IMR-90 (cell line): Measurements from ENCODE around the gene ABHD17C. TPM values are rescaled to one million over a fixed set of nuclear protein-coding genes. Genes with fewer than 3 reads are reported as not detected.

ENCODE experiments used
- ATAC-seq: fragments of 200-7000 bp; cut with Tn5 transposase; 2 replicates; pipeline ENCODE4 v1.9.1; 2020; ENCODE audit warnings: low read depth, mild to moderate bottlenecking, moderate library complexity
- BruUV-seq: library from RNA; stranded (reverse); fragments of 400-500 nt; replicated peaks from 2 replicates; lab custom pipeline; 2021; lab: Mats Ljungman, UMichigan
- CTCF ChIA-PET: fragments of 300-600 bp; formaldehyde crosslinking; extraction: SDS; loops from one replicate; lab custom pipeline; 2021; ENCODE audit warnings: antibody characterized with exemption; lab: Yijun Ruan, JAX
- POLR2A ChIA-PET: fragments of 300-600 bp; sonication (Branson Sonifier 250); formaldehyde crosslinking; loops from one replicate; lab custom pipeline; 2022; ENCODE audit warnings: antibody characterized with exemption; ENCODE audit not compliant: unreplicated experiment; lab: Charles Lee
- DNase-seq: peaks from one replicate; pipeline ENCODE4 v3.0.0; 2013
- H2AFZ ChIP-seq: replicated peaks from 2 replicates; pipeline ENCODE3; 2013; ENCODE audit warnings: low read length, mild to moderate bottlenecking; ENCODE audit not compliant: poor library complexity
- H2AK5ac ChIP-seq: 2 replicates; pipeline ENCODE4 v1.6.1; 2013; ENCODE audit warnings: low read depth, low read length, inconsistent platforms
- H2AK9ac ChIP-seq: replicated peaks from 2 replicates; pipeline ENCODE3; 2013; ENCODE audit warnings: mild to moderate bottlenecking, low read depth, low read length, moderate library complexity; ENCODE audit not compliant: poor library complexity
- H2BK120ac ChIP-seq: 2 replicates; pipeline ENCODE4 v1.6.1; 2013; ENCODE audit warnings: low read depth, low read length, inconsistent platforms
- H2BK15ac ChIP-seq: 3 replicates; pipeline ENCODE4 v1.6.1; 2013; ENCODE audit warnings: low read depth, low read length, inconsistent platforms
- H2BK20ac ChIP-seq: 2 replicates; pipeline ENCODE4 v1.6.1; 2013; ENCODE audit warnings: low read depth, mild to moderate bottlenecking, inconsistent platforms, low read length, moderate library complexity
- H2BK5ac ChIP-seq: 2 replicates; pipeline ENCODE4 v1.6.1; 2013; ENCODE audit warnings: mild to moderate bottlenecking, low read depth, low read length, inconsistent platforms; ENCODE audit not compliant: poor library complexity, severe bottlenecking
- H3K14ac ChIP-seq: replicated peaks from 2 replicates; pipeline ENCODE4 v1.6.1; 2013; ENCODE audit warnings: low read depth, low read length, inconsistent platforms
- H3K18ac ChIP-seq: 2 replicates; pipeline ENCODE4 v1.6.1; 2013; ENCODE audit warnings: low read depth, low read length, control low read depth
- H3K23ac ChIP-seq: 2 replicates; pipeline ENCODE4 v1.6.1; 2013; ENCODE audit warnings: low read depth, low read length, inconsistent platforms
- H3K27ac ChIP-seq: 2 replicates; pipeline ENCODE4 v1.5.1; 2013; ENCODE audit warnings: mild to moderate bottlenecking, control low read depth, low read length; ENCODE audit not compliant: insufficient read depth
- H3K27me3 ChIP-seq: 2 replicates; pipeline ENCODE4 v1.6.1; 2013; ENCODE audit warnings: low read length; ENCODE audit not compliant: control insufficient read depth, insufficient read depth
- H3K36me3 ChIP-seq: 2 replicates; pipeline ENCODE4 v1.6.1; 2013; ENCODE audit warnings: low read length, mixed read lengths; ENCODE audit not compliant: control insufficient read depth, insufficient read depth
- H3K4ac ChIP-seq: 2 replicates; pipeline ENCODE4 v1.6.1; 2013; ENCODE audit warnings: low read depth, low read length, inconsistent platforms
- H3K4me1 ChIP-seq: 2 replicates; pipeline ENCODE4 v1.6.1; 2013; ENCODE audit warnings: low read length, mixed read lengths; ENCODE audit not compliant: control insufficient read depth, insufficient read depth
- H3K4me2 ChIP-seq: 2 replicates; pipeline ENCODE4 v1.6.1; 2013; ENCODE audit warnings: low read depth, mild to moderate bottlenecking, control low read depth, low read length, moderate library complexity
- H3K4me3 ChIP-seq: 2 replicates; pipeline ENCODE4 v1.5.1; 2013; ENCODE audit warnings: low read depth, mild to moderate bottlenecking, control low read depth, low read length, moderate library complexity; ENCODE audit not compliant: insufficient read depth
- H3K56ac ChIP-seq: 2 replicates; pipeline ENCODE4 v1.6.1; 2013; ENCODE audit warnings: low read length, inconsistent platforms; ENCODE audit not compliant: insufficient read depth; ENCODE audit errors: extremely low read depth
- H3K79me1 ChIP-seq, 2 experiments: 2 replicates each; pipeline ENCODE4 v1.6.1; 2013; ENCODE audit warnings: low read length in 2 of 2, inconsistent platforms in 1 of 2, low read depth in 1 of 2
- H3K9ac ChIP-seq: 2 replicates; pipeline ENCODE4 v1.6.1; 2013; ENCODE audit warnings: low read depth, low read length, control low read depth
- H3K9me1 ChIP-seq: 2 replicates; pipeline ENCODE4 v1.6.1; 2013; ENCODE audit warnings: low read length, inconsistent platforms; ENCODE audit not compliant: insufficient read depth
- H3K9me3 ChIP-seq: 2 replicates; pipeline ENCODE4 v1.6.1; 2013; ENCODE audit warnings: low read length; ENCODE audit not compliant: control insufficient read depth, insufficient read depth
- H4K20me1 ChIP-seq: 2 replicates; pipeline ENCODE4 v1.6.1; 2013; ENCODE audit warnings: low read length, inconsistent platforms; ENCODE audit not compliant: insufficient read depth
- H4K5ac ChIP-seq: 2 replicates; pipeline ENCODE4 v1.6.1; 2013; ENCODE audit warnings: mild to moderate bottlenecking, low read depth, low read length, control low read depth
- H4K8ac ChIP-seq, 2 experiments: 2 replicates each; pipeline ENCODE4 v1.6.1; 2013; ENCODE audit warnings: low read depth in 2 of 2, low read length in 2 of 2, control low read depth in 1 of 2, inconsistent platforms in 1 of 2
- H4K91ac ChIP-seq: 2 replicates; pipeline ENCODE4 v1.6.1; 2013; ENCODE audit warnings: low read depth, low read length, inconsistent platforms; ENCODE audit not compliant: insufficient read depth
- CEBPB ChIP-seq: IDR thresholded peaks from 2 replicates; pipeline ENCODE4 v1.6.1; 2012; ENCODE audit warnings: low read depth, low read length, improper control_type of control experiment
- CHD1 ChIP-seq: IDR thresholded peaks from 2 replicates; pipeline ENCODE4 v1.6.1; 2012; ENCODE audit warnings: low read depth, low read length, improper control_type of control experiment
- CTCF ChIP-seq: conservative IDR thresholded peaks from 2 replicates; pipeline ENCODE4 v1.5.1; 2012; ENCODE audit warnings: mild to moderate bottlenecking, low read depth, low read length, improper control_type of control experiment
- ELK1 ChIP-seq: fragments of 150-350 bp; IDR thresholded peaks from 2 replicates; pipeline ENCODE4 v1.6.1; 2016; ENCODE audit warnings: low read depth, mild to moderate bottlenecking, low read length, moderate library complexity, borderline replicate concordance
- FOS ChIP-seq: fragments of 150-350 bp; IDR thresholded peaks from 2 replicates; pipeline ENCODE4 v1.6.1; 2016; ENCODE audit warnings: low read depth, low read length
- MXI1 ChIP-seq: IDR thresholded peaks from 2 replicates; pipeline ENCODE4 v1.6.1; 2012; ENCODE audit warnings: low read depth, mild to moderate bottlenecking, low read length, moderate library complexity, borderline replicate concordance
- NFE2L2 ChIP-seq: fragments of 150-350 bp; IDR thresholded peaks from 2 replicates; pipeline ENCODE4 v1.6.1; 2016; ENCODE audit warnings: low read depth, mild to moderate bottlenecking, low read length
- POLR2A ChIP-seq: IDR thresholded peaks from 2 replicates; pipeline ENCODE4 v1.6.1; 2012; ENCODE audit warnings: mild to moderate bottlenecking, low read depth, low read length
- RCOR1 ChIP-seq: IDR thresholded peaks from 2 replicates; pipeline ENCODE4 v1.6.1; 2012; ENCODE audit warnings: mild to moderate bottlenecking, low read length, improper control_type of control experiment; ENCODE audit not compliant: insufficient replicate concordance
- RFX5 ChIP-seq: IDR thresholded peaks from 2 replicates; pipeline ENCODE4 v1.8.0; 2012; ENCODE audit warnings: low read depth, mild to moderate bottlenecking, low read length, moderate library complexity
- WGBS, 2 experiments: methylation state at CpG; one replicate each; pipeline versions ENCODE4 v1.1.5 to v1.1.7; 2013; ENCODE audit warnings: missing lambda C conversion rate in 2 of 2; ENCODE audit not compliant: insufficient read length in 1 of 2; ENCODE audit errors: extremely low coverage in 2 of 2; 5-methylcytosine and 5-hydroxymethylcytosine counted together
- dilution Hi-C: fragments of 300-500 bp; cut with HindIII; formaldehyde crosslinking; loops from one replicate; pipeline ENCODE4 v1.14.3; 2018; ENCODE audit warnings: low sequenced_read_pairs; ENCODE audit not compliant: unreplicated experiment
- in situ Hi-C: fragments of 300-500 bp; cut with MboI; formaldehyde crosslinking; loops from 3 replicates; pipeline ENCODE4 v1.14.3; 2019; ENCODE audit warnings: low sequenced_read_pairs, inconsistent platforms, mixed read lengths
- intact Hi-C: fragments of 100-400 bp; cut with micrococcal nuclease; formaldehyde crosslinking; loops from 2 replicates; pipeline ENCODE4 v1.10.0; 2022
- polyA plus RNA-seq, 3 experiments: library from polyadenylated mRNA; depleted of rRNA; stranded (reverse); fragments of >200 nt; gene quantifications; 2 replicates each; pipeline ENCODE4 v1.2.3, GENCODE V29; 2012; ENCODE audit warnings: low replicate concordance in 1 of 3
- total RNA-seq: library from RNA; depleted of rRNA; stranded (reverse); fragments of >200 nt; gene quantifications from 2 replicates; pipeline ENCODE4 v1.2.3, GENCODE V29; 2012

The ABHD17C gene
- total and polyA plus RNA-seq, 2 of the 4 experiments (the other 2 are of a cell fraction): 5.4 to 10.3 TPM

- Histone ChIP-seq H4K8ac (peak overlapping the region in 1 of 2 experiments; percentile 45; a peak in 1 of 4 replicates), H4K5ac (no peak overlapping the region), H2BK120ac (no peak overlapping the region), H3K9me1 (no peaks in the 10 kb centered on the region), H3K14ac (peak overlapping the region; percentile 73; the same call in 1 of the 2 replicates), H3K23ac (no peak overlapping the region), H3K4me2 (no peak overlapping the region), H2AK9ac (peak overlapping the region; percentile 53), H2AFZ (no peak overlapping the region), H3K27ac (no peak overlapping the region), H2BK20ac (no peak overlapping the region), H4K20me1 (no peaks in the 10 kb centered on the region), H2BK5ac (no peak overlapping the region), H3K9ac (no peak overlapping the region), H2AK5ac (0 out of 2 replicates have a peak overlapping the region, but pooled peaks have one; percentile 14), H3K9me3 (no peaks in the 10 kb centered on the region), H3K4me3 (no peak overlapping the region), H3K79me1 (no peaks in the 10 kb centered on the region), H2BK15ac (no peak overlapping the region), H3K27me3 (peaks cover 3% of the 10 kb centered on the region; the same call in 1 of the 2 replicates), H4K91ac (no peak overlapping the region), H3K4ac (no peak overlapping the region; the same call in 1 of the 2 replicates), H3K18ac (no peak overlapping the region), H3K36me3 (no peaks in the 10 kb centered on the region), H3K56ac (no peak overlapping the region), H3K4me1 (peaks cover 2% of the 10 kb centered on the region; the same call in 1 of the 2 replicates)
- no CpG with 5 or more reads among the region's 7 CpGs for WGBS, 2 experiments
- TF ChIP-seq FOS: no peak
- TF ChIP-seq RFX5: no peak
- TF ChIP-seq MXI1: no peak
- no peak for TF ChIP-seq ELK1
- TF ChIP-seq NFE2L2: no peak
- no peak for TF ChIP-seq CTCF
- no peak for TF ChIP-seq CEBPB
- no peak for TF ChIP-seq CHD1
- TF ChIP-seq RCOR1: no peak
- no peak for TF ChIP-seq POLR2A
- ChIA-PET POLR2A (no interaction called here), CTCF (no interaction called here)
- intact Hi-C loops (no loop called here), in situ Hi-C loops (no loop called here), dilution Hi-C loops (no loop called here)
- DNase-seq: no peak
- no TSS peak for BruUV-seq
- no peak for ATAC-seq
Observed at GRCh38 chr15:80679167-80679803, 15.8 kb upstream of the ABHD17C start.
